Neural progenitor cell (in vitro differentiated cells): ENCODE measurements around the gene LORICRIN.

Source experiments
- CTCF ChIP-seq: fragments of 200-600 bp; sonication (generic); IDR thresholded peaks from 2 replicates; pipeline ENCODE4 v1.5.1; 2017; ENCODE audit warnings: antibody characterized with exemption, mild to moderate bottlenecking
- EZH2 ChIP-seq: fragments of 200-600 bp; sonication (generic); IDR thresholded peaks from 2 replicates; pipeline ENCODE4 v1.6.1; 2017; ENCODE audit warnings: antibody characterized with exemption, mild to moderate bottlenecking, moderate library complexity

GRCh38 chr1:153265457-153265856 lies 6.0 kb downstream of the LORICRIN start:
- TF ChIP-seq CTCF (no peak), EZH2 (no peak)
